ENCODE results near the gene CFAP157.
"Not testable (repeated sequence)": the region's sequence is repeated elsewhere in the genome, so short reads cannot be mapped to it uniquely, and the experiment has no call there.

Gene CFAP157

GRCh38 chr9:127754099-127755060 is 47.6 kb downstream of the CFAP157 start:
- DNase-seq (ENCODE audit: low spot score), result no peak
- TF ChIP-seq CTCF (IDR thresholded peaks at IDR 0.05; ENCODE audit: extremely low read depth, missing control alignments), result no peak

GRCh38 chr9:127755061-127756060 is 48.6 kb downstream of the CFAP157 start:
- TF ChIP-seq CTCF (IDR thresholded peaks at IDR 0.05; ENCODE audit: extremely low read depth, missing control alignments), result no peak
- no peak for DNase-seq (ENCODE audit: low spot score)

GRCh38 chr9:127756233-127756632 is 49.4 kb downstream of the CFAP157 start:
- no peak for DNase-seq (ENCODE audit: low spot score)
- TF ChIP-seq CTCF (IDR thresholded peaks at IDR 0.05; ENCODE audit: extremely low read depth, missing control alignments), result no peak

GRCh38 chr9:127756776-127757175 is 50.0 kb downstream of the CFAP157 start:
- DNase-seq (ENCODE audit: low spot score), result not testable (repeated sequence)

GRCh38 chr9:127758843-127759242 is 52.1 kb downstream of the CFAP157 start:
- no peak for TF ChIP-seq CTCF (IDR thresholded peaks at IDR 0.05; ENCODE audit: extremely low read depth, missing control alignments)
- DNase-seq (ENCODE audit: low spot score), result no peak

- no peak for TF ChIP-seq CTCF (IDR thresholded peaks at IDR 0.05; ENCODE audit: extremely low read depth, missing control alignments)
- no peak for DNase-seq (ENCODE audit: low spot score)
Measured at GRCh38 chr9:127761061-127761460, 54.3 kb downstream of the CFAP157 start.

- DNase-seq (ENCODE audit: low spot score), result no peak
- no peak for TF ChIP-seq CTCF (IDR thresholded peaks at IDR 0.05; ENCODE audit: extremely low read depth, missing control alignments)
Measured at GRCh38 chr9:127761491-127761956, 54.7 kb downstream of the CFAP157 start.
